Heart right ventricle (tissue), 16 donors: ENCODE measurements around the gene SLC7A11. TPM values are rescaled to one million over a fixed set of nuclear protein-coding genes. Genes with fewer than 3 reads are reported as not detected.
"Not testable (repeated sequence)": the region's sequence is repeated elsewhere in the genome, so short reads cannot be mapped to it uniquely, and the experiment has no call there.

Experiments used
- ATAC-seq, 8 donors: fragments of 200-7000 bp; cut with Tn5 transposase; one replicate each; pipeline ENCODE4 v1.9.1; 2020; ENCODE audit warnings: mild to moderate bottlenecking in 8 of 8, moderate library complexity in 8 of 8, moderate number of reproducible peaks in 1 of 8
- DNase-seq, 2 donors: peaks; one replicate each; pipeline ENCODE4 v3.0.0-alpha.2; 2020
- H3K27ac ChIP-seq, 10 donors: fragments of 200-600 bp; sonication (generic) in 2 of 10; one replicate each; pipeline versions ENCODE4 v1.5.0 to v1.8.0; 2020 to 2022; ENCODE audit warnings: mild to moderate bottlenecking in 3 of 10
- H3K27me3 ChIP-seq, 7 donors: fragments of 200-600 bp; one replicate each; pipeline ENCODE4 v1.8.0; 2021 to 2022; ENCODE audit warnings: mild to moderate bottlenecking in 2 of 7
- H3K36me3 ChIP-seq, 9 donors: fragments of 200-600 bp; sonication (generic) in 1 of 9; one replicate each; pipeline versions ENCODE4 v1.5.0 to v1.8.0; 2020 to 2022; ENCODE audit warnings: mild to moderate bottlenecking in 2 of 9
- H3K4me1 ChIP-seq, 9 donors: fragments of 200-600 bp; sonication (generic) in 1 of 9; one replicate each; pipeline versions ENCODE4 v1.5.0 to v1.8.0; 2020 to 2022; ENCODE audit warnings: mild to moderate bottlenecking in 4 of 9
- H3K4me3 ChIP-seq, 10 donors: fragments of 200-600 bp; sonication (generic) in 2 of 10; one replicate each; pipeline versions ENCODE4 v1.5.0 to v1.8.0; 2020 to 2022; ENCODE audit warnings: mild to moderate bottlenecking in 7 of 10, moderate library complexity in 2 of 10
- H3K9me3 ChIP-seq, 11 donors: fragments of 200-600 bp in 10 of 11; sonication (generic) in 2 of 11; one replicate each; pipeline versions ENCODE4 v1.5.0 to v1.8.0; 2013 to 2022; ENCODE audit warnings: mild to moderate bottlenecking in 2 of 11, control low read depth in 1 of 11, moderate library complexity in 1 of 11
- WGBS, 2 donors: extraction: QIAGEN DNeasy Blood & Tissue Kit; methylation state at CpG; one replicate each; pipeline ENCODE4 v1.1.7; 2013; ENCODE audit warnings: inconsistent platforms in 1 of 2; 5-methylcytosine and 5-hydroxymethylcytosine counted together
- intact Hi-C, 10 donors: fragments of 100-400 bp; cut with DNase I; formaldehyde crosslinking; loops; one replicate each; pipeline versions ENCODE4 v1.11.1 to v1.14.2; 2022
- polyA plus RNA-seq, 2 donors: library from polyadenylated mRNA; stranded (reverse); fragments of 200-250 nt; gene quantifications; one replicate each; pipeline ENCODE4 v1.2.3, GENCODE V29; 2013
- total RNA-seq, 10 donors: library from RNA; stranded (reverse); fragmentation: NEBNext Ultra II Directional in 3 of 10; extraction: Animal tissue kit (Norgen Biotek cat#: 25700) in 3 of 10; gene quantifications; one replicate each; pipeline versions ENCODE4 v1.2.1 to v1.2.4, GENCODE V29; 2021 to 2023
- TF ChIP-seq, protein P1 (sequence below), 9 donors: fragments of 200-600 bp; sonication (generic) in 2 of 9; IDR thresholded peaks; one replicate each; pipeline versions ENCODE4 v1.5.0 to v1.8.0; 2021 to 2022; ENCODE audit warnings: antibody characterized with exemption in 9 of 9, mild to moderate bottlenecking in 5 of 9, moderate library complexity in 1 of 9
- donor health status: Arrhythmogenic right ventricular cardiomyopathy.
- donor health status: ischemic (EF 13 %, LVEDD 7.1; RV severe dilation, severe dysfunction).
- donor health status: healthy with polysubstance abuse.
- donor health status: DM: no; HTN: yes; CAD: no.
- donor health status: DM: no; HTN: no; CAD: no.
- donor health status: ischemic (EF 25% LVEDD 6.9; RV normal size, moderate dysfunction).
- donor health status: ischemic (EF 25% LVEDD 5.7; RV mildly dilated, moderate dysfunction).
- donor health status: healthy.
- donor health status: DM: yes; HTN: yes; CAD: no.
- donor health status: Ischemic cardiomyopathy.
- donor health status: ischemic (EF 35%, LVEDD 5.7; RV mildly dilated, moderate dysfunction).
- donor health status: nonischemic (EF 11% LVEDD 7.7; RV severe dilation, severe dysfunction).
- donor health status: DM: yes; HTN: yes; CAD: no.
- donor health status: PGD.
- donor health status: ischemic (EF 29% LVEDD 5.4; RV normal size, mild dysfunction).
- donor health status: nonischemic (EF 23%, LVEDD 6.1; RV moderate dilation, normal function).

Gene SLC7A11
- total and polyA plus RNA-seq, 12 donors, result 0.05 to 1.2 (median 0.12) TPM

DNA sequence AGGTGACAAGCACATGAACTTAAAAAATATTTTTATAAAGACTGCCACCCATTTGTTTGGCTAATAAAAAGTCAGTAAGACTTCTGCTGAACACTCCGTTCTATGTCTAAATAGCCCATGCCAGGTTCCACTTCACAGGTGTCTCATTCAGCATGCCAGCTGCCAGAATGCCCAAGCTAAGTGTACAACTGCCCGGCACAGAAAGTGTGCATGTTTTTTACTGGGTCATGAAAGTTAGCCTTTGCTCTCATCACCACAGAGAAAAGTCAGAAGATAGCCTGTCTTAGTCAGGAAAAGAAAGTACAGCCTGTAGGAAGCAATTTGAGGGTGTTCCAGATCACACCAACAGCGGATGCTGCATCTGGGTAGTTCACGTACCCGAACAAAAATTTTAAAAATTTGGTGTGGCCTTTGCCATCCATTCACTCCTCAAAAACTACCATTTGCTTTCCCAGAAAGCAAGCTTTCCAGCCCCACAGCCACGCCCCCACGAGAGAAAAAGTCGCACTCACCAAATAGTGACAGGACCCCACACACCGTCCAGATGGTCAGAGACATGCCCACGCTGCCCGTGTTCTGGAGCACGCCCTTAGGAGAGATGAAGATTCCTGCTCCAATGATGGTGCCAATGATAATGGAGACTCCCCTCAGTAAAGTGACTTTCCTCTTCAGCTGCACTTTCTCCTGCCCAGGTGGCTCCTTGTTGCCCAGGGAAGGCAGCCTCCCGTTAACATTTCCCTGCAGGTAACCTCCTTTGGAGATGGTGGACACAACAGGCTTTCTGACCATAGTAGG, 671 bp downstream of the SLC7A11 start:
- peaks cover 0 to 9% (median 0%) of the 10 kb centered on the region in 9 donors for H3K4me1 ChIP-seq
- H3K27ac ChIP-seq, result peak overlapping the region in 1 of 10 donors; percentile 84
- peak overlapping the region in 4 of 10 donors; percentile 28 to 45 (median 37) for H3K4me3 ChIP-seq
- no peak for DNase-seq
- no peaks in the 10 kb centered on the region for H3K9me3 ChIP-seq
- TF ChIP-seq, protein P1, sequence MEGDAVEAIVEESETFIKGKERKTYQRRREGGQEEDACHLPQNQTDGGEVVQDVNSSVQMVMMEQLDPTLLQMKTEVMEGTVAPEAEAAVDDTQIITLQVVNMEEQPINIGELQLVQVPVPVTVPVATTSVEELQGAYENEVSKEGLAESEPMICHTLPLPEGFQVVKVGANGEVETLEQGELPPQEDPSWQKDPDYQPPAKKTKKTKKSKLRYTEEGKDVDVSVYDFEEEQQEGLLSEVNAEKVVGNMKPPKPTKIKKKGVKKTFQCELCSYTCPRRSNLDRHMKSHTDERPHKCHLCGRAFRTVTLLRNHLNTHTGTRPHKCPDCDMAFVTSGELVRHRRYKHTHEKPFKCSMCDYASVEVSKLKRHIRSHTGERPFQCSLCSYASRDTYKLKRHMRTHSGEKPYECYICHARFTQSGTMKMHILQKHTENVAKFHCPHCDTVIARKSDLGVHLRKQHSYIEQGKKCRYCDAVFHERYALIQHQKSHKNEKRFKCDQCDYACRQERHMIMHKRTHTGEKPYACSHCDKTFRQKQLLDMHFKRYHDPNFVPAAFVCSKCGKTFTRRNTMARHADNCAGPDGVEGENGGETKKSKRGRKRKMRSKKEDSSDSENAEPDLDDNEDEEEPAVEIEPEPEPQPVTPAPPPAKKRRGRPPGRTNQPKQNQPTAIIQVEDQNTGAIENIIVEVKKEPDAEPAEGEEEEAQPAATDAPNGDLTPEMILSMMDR (IDR thresholded peaks at IDR 0.05), result no peak
- no peaks in the 10 kb centered on the region for H3K27me3 ChIP-seq
- ATAC-seq, result peak in 1 of 8 donors; percentile 10
- WGBS, 2 donors, result 85 to 86% methylated on average over 13 of the region's 13 CpGs
- no peaks in the 10 kb centered on the region for H3K36me3 ChIP-seq
- intact Hi-C loops, result no loop called here

DNA sequence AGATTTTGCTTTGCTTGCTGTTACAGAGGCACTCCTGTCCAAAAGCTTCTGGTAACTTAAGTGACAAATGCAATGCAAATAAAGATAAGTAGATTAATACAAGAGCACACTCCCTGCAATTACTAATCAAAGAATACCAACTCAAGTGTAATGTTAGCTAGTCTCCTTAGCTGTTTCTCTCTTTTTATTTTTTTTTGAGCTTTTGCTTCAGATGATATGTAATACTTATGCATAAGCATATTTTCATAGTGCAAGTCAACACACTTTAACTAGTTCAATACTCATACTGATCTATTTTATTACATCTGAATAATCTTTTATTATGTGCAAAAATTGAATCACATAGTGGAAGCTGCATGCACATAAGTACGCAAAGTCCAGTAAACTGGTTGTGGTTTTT, 2.7 kb downstream of the SLC7A11 start:
- no peaks in the 10 kb centered on the region for H3K27me3 ChIP-seq
- no peaks in the 10 kb centered on the region for H3K9me3 ChIP-seq
- H3K4me1 ChIP-seq, result peaks cover 0 to 19% (median 0%) of the 10 kb centered on the region in 9 donors
- 0% methylated on average over 1 of the region's 1 CpG for WGBS, 2 donors
- TF ChIP-seq, protein P1 (IDR thresholded peaks at IDR 0.05), result no peak
- DNase-seq, result no peak
- no peaks in the 10 kb centered on the region for H3K36me3 ChIP-seq
- H3K4me3 ChIP-seq, result no peak overlapping the region
- no peak for ATAC-seq
- no peak overlapping the region for H3K27ac ChIP-seq
- intact Hi-C loops, result no loop called here

DNA sequence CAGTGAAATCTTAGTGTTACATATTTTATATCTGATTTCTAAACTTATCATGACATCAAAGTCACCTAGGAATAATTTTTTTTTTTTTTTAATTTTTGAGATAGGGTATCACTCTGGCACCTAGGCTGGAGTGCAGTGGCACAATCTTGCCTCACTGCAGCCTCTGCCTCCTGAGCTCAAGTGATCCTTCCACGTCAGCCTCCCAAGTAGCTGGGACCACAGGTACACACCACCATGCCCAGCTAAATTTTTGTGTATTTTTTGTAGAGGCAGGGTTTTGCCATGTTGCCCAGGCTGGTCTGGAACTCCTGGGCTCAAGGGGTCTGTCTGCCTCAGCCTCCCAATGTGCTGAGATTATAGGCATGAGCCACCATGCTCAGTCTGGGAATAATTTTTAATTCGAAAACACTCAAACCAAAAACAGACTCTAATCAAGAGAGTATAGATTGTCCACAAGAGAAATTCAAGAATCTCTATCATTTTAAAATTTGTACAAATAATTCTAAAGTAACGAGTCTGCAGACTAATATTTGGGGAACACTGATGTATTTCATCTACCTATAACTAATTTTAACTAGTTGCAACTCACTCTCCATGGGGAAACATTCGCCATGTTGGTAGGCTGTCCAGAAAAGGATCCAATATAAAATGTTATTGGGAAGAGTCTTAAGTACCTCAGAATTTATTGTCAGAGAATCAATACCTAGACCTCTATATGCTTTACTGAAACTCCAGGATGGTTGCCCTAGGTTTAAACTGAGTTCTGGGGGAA, 3.4 kb downstream of the SLC7A11 start:
- DNase-seq (no peak), ATAC-seq (no peak)
- 89 to 96% methylated on average over 4 of the region's 4 CpGs for WGBS, 2 donors
- Histone ChIP-seq H3K4me1 (peaks cover 0 to 19% (median 0%) of the 10 kb centered on the region in 9 donors), H3K36me3 (no peaks in the 10 kb centered on the region), H3K27ac (no peak overlapping the region), H3K9me3 (no peaks in the 10 kb centered on the region), H3K4me3 (no peak overlapping the region), H3K27me3 (no peaks in the 10 kb centered on the region)
- TF ChIP-seq, protein P1 (IDR thresholded peaks at IDR 0.05), result no peak
- intact Hi-C loops, result no loop called here

DNA sequence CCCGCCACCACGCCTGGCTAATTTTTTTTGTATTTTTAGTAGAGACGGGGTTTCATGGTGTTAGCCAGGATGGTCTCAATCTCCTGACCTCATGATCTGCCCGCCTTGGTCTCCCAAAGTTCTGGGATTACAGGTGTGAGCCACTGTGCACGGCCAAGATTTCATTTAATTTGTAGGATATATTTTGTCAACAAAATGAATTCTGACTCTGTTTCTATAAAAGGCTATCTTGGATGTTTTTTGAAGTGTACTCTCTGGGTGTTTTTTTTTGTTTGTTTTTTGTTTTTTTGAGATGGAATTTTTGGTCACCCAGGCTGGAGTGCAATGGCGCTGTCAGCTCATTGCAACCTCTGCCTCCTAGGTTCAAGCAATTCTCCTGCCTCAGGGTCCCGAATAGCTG, 5.0 kb downstream of the SLC7A11 start:
- not testable (repeated sequence) for H3K4me3 ChIP-seq

More for the DNA sequence above, 5.0 kb downstream of the SLC7A11 start:
- peaks cover 0 to 19% (median 0%) of the 10 kb centered on the region in 9 donors for H3K4me1 ChIP-seq
- 96% methylated on average over 7 of the region's 7 CpGs for WGBS, 2 donors
- H3K27ac ChIP-seq, ATAC-seq, H3K9me3 ChIP-seq, H3K36me3 ChIP-seq, H3K27me3 ChIP-seq, DNase-seq, intact Hi-C loops: not testable (repeated sequence)
